ENCODE results near the gene SLC40A1. TPM values are rescaled to one million over a fixed set of nuclear protein-coding genes. Genes with fewer than 3 reads are reported as not detected.

The SLC40A1 gene
- polyA plus RNA-seq, 1 experiment: 5.2 TPM

DNA sequence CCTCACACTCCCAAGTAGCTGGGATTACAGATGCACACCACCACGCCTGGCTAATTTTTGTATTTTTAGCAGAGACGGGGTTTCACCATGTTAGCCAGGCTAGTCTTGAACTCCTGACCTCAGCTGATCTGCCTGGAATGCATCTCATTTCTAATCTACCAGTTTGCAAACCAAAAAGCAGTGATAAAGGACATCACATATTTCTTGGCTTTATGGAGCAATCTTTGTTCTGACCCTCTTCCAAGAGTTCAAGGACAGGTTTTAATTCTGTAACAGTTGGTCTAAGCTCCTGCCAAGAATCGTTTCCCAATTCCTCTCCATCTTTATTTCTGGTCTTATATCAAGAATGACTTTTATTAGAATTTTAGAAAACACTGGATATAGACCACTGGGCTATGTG is 67.7 kb downstream of the SLC40A1 start:
- TF ChIP-seq, protein P1, sequence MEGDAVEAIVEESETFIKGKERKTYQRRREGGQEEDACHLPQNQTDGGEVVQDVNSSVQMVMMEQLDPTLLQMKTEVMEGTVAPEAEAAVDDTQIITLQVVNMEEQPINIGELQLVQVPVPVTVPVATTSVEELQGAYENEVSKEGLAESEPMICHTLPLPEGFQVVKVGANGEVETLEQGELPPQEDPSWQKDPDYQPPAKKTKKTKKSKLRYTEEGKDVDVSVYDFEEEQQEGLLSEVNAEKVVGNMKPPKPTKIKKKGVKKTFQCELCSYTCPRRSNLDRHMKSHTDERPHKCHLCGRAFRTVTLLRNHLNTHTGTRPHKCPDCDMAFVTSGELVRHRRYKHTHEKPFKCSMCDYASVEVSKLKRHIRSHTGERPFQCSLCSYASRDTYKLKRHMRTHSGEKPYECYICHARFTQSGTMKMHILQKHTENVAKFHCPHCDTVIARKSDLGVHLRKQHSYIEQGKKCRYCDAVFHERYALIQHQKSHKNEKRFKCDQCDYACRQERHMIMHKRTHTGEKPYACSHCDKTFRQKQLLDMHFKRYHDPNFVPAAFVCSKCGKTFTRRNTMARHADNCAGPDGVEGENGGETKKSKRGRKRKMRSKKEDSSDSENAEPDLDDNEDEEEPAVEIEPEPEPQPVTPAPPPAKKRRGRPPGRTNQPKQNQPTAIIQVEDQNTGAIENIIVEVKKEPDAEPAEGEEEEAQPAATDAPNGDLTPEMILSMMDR (IDR thresholded peaks at IDR 0.05; ENCODE audit: low read depth, low read length): no peak
- POLR2A ChIA-PET: interaction anchor here (0.8 kb wide), 1 partner anchor 100 kb away, joined by 3 read pairs; no protein-coding TSS in a partner anchor
- no peak for DNase-seq (ENCODE audit: low read depth, low spot score)
- CTCF ChIA-PET: no interaction called here
- Histone ChIP-seq H3K27me3 (ENCODE audit: control insufficient read depth, insufficient read depth, low read length) (no peaks in the 10 kb centered on the region), H3K9me3 (ENCODE audit: control insufficient read depth, insufficient read depth, low read length) (no peaks in the 10 kb centered on the region), H3K27ac (ENCODE audit: low read depth, low read length) (no peak overlapping the region), H3K4me3 (ENCODE audit: low read depth, low read length) (no peak overlapping the region)

GRCh38 chr2:189511960-189512319 is 68.6 kb downstream of the SLC40A1 start:
- Histone ChIP-seq H3K27ac (ENCODE audit: low read depth, low read length) (no peak overlapping the region), H3K4me3 (ENCODE audit: low read depth, low read length) (no peak overlapping the region), H3K9me3 (ENCODE audit: control insufficient read depth, insufficient read depth, low read length) (no peaks in the 10 kb centered on the region), H3K27me3 (ENCODE audit: control insufficient read depth, insufficient read depth, low read length) (no peaks in the 10 kb centered on the region)
- POLR2A ChIA-PET: no interaction called here
- CTCF ChIA-PET: no interaction called here
- TF ChIP-seq, protein P1 (IDR thresholded peaks at IDR 0.05; ENCODE audit: low read depth, low read length): no peak
- DNase-seq (ENCODE audit: low read depth, low spot score): no peak

DNA sequence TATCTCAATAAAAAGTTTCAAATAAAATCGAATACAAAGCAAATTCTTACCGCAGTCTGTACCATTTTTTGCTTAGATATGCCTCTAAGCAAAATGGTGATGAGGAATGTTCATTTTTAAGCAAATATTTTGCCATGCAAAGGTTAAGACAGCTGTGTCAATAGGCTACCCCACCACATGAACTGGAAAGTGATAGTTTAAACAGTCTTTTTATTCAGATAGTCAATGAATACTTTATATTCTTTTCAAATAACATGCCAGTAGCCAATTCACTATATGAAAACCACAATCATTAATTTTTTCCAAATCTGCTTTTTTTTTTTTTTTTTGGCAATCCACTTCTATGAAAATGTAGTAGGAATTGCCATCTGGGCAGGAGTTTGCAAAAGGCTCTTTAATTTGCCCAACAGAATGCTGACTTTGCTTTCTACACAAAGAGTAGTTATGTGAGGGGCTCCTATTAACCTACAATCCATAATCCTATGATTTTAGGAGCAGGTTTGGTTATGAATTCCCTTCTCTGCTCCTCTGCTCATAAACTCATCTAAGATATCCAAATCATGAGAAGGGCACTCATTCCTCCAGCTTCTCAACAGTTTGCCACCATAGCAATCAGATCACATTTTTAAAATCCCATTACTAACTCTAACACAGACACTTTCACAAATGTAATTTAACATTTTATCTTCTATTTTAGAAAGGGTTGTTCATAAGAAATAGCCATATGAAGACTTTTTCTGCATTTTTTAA is 69.2 kb downstream of the SLC40A1 start:
- POLR2A ChIA-PET: no interaction called here
- CTCF ChIA-PET: no interaction called here
- Histone ChIP-seq H3K9me3 (ENCODE audit: control insufficient read depth, insufficient read depth, low read length) (no peaks in the 10 kb centered on the region), H3K27me3 (ENCODE audit: control insufficient read depth, insufficient read depth, low read length) (no peaks in the 10 kb centered on the region), H3K4me3 (ENCODE audit: low read depth, low read length) (no peak overlapping the region), H3K27ac (ENCODE audit: low read depth, low read length) (no peak overlapping the region)
- no peak for DNase-seq (ENCODE audit: low read depth, low spot score)
- TF ChIP-seq, protein P1 (IDR thresholded peaks at IDR 0.05; ENCODE audit: low read depth, low read length): no peak

Other genes with a start within 250 kb of the SLC40A1 start
- gene WDR75, start 139.3 kb downstream of the SLC40A1 start, polyA plus RNA-seq (2011; rRNA removed): 28.2 and 48.0 TPM in 2 replicates
- gene ASNSD1, start 80.7 kb upstream of the SLC40A1 start, polyA plus RNA-seq (2011; rRNA removed): 38.3 and 50.1 TPM in 2 replicates
- gene ANKAR, start 93.9 kb upstream of the SLC40A1 start, polyA plus RNA-seq (2011; rRNA removed): 1.9 and 3.5 TPM in 2 replicates
- 3.9 and 6.0 TPM in 2 replicates for gene OSGEPL1, start 182.0 kb upstream of the SLC40A1 start, polyA plus RNA-seq (2011; rRNA removed)
- 73.0 and 92.8 TPM in 2 replicates for gene ORMDL1, start 203.6 kb upstream of the SLC40A1 start, polyA plus RNA-seq (2011; rRNA removed)
- gene PMS1, start 203.7 kb upstream of the SLC40A1 start, polyA plus RNA-seq (2011; rRNA removed): 11.0 and 16.3 TPM in 2 replicates